Measurements from ENCODE around the gene PES1. TPM values are rescaled to one million over a fixed set of nuclear protein-coding genes. Genes with fewer than 3 reads are reported as not detected.
"Not testable (repeated sequence)": the region's sequence is repeated elsewhere in the genome, so short reads cannot be mapped to it uniquely, and the experiment has no call there.

The PES1 gene
- total RNA-seq, 6 donors from 2014 or later = 27.2 to 66.9 (median 56.9) TPM

DNA sequence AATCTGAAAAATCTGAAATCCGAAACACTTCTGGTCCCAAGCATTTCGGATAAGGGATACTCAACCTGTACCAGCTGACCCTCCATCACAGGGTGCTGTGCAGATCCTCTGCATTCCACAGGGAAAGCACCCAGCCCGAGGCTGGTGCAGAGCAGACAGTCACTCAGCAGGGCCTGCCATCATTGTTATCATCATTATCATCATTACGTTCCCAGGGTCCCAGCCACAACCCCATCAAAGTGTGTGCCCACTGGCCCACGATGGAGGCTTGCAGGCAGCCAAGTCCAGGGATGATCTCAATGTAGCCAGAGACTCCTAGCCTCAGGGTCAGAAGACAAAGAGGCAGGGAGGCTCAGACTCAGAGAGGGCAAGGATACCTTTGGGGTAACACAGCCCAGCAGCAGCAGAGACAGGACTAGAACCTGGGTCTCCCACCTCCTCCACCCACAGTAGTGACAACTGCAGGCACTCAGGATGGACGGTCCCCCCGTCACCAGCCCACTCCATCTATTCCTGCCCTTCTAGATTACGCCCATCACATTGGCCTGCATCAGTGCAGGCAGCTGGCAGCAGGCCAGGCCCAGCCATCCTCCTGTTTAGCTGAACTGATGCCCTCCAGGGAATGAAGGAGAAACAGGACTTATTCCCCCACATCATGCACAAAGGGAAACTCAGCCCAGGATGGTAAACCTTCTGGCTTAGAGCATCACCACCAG is 27.5 kb downstream of the PES1 start:
- no peaks in the 10 kb centered on the region for H3K4me1 ChIP-seq
- H3K27ac ChIP-seq = no peak overlapping the region
- DNase-seq = no peak
- TF ChIP-seq POLR2AphosphoS5 (IDR thresholded peaks at IDR 0.05) = no peak
- no peak overlapping the region for H3K4me3 ChIP-seq
- ATAC-seq (ENCODE audit: low FRiP score in 2 of 2) = no peak
- WGBS, 2 donors = 76 to 81% methylated on average over 7 to 8 of the region's 8 CpGs
- H3K9me3 ChIP-seq = no peaks in the 10 kb centered on the region
- H3K36me3 ChIP-seq = no peaks in the 10 kb centered on the region
- no peaks in the 10 kb centered on the region for H3K27me3 ChIP-seq

DNA sequence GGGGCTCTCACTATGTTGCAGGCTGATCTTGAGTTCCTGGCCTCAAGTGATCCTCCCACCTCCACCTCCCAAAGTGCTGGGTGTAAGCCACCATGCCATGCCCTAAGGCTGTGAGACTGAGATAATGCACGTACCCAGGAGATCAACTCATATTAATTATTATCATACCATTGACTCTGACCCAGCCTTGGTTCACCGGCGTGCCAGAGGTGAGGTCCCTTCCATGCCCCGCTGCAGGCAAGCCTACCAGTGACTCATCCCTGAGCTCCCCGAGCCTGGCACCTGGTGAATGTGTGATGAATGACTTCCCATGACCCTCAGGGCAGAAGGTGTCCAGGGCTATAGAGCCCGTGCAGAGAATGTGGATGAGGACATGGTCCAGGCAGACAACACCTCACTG is 29.3 kb downstream of the PES1 start:
- WGBS, 2 donors = 82% methylated on average over 6 of the region's 6 CpGs; no CpG with 5 or more reads in 1 of the 2 donors
- ATAC-seq (ENCODE audit: low FRiP score in 2 of 2) (no peak), DNase-seq (no peak)
- Histone ChIP-seq H3K36me3 (no peaks in the 10 kb centered on the region), H3K4me3 (no peak overlapping the region), H3K27ac (no peak overlapping the region), H3K27me3 (no peaks in the 10 kb centered on the region), H3K9me3 (no peaks in the 10 kb centered on the region), H3K4me1 (no peaks in the 10 kb centered on the region)
- TF ChIP-seq, protein P1, sequence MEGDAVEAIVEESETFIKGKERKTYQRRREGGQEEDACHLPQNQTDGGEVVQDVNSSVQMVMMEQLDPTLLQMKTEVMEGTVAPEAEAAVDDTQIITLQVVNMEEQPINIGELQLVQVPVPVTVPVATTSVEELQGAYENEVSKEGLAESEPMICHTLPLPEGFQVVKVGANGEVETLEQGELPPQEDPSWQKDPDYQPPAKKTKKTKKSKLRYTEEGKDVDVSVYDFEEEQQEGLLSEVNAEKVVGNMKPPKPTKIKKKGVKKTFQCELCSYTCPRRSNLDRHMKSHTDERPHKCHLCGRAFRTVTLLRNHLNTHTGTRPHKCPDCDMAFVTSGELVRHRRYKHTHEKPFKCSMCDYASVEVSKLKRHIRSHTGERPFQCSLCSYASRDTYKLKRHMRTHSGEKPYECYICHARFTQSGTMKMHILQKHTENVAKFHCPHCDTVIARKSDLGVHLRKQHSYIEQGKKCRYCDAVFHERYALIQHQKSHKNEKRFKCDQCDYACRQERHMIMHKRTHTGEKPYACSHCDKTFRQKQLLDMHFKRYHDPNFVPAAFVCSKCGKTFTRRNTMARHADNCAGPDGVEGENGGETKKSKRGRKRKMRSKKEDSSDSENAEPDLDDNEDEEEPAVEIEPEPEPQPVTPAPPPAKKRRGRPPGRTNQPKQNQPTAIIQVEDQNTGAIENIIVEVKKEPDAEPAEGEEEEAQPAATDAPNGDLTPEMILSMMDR (IDR thresholded peaks at IDR 0.05) = no peak
- TF ChIP-seq EP300 (IDR thresholded peaks at IDR 0.05) (no peak), POLR2AphosphoS5 (IDR thresholded peaks at IDR 0.05) (no peak), POLR2A (IDR thresholded peaks at IDR 0.05) (no peak)

DNA sequence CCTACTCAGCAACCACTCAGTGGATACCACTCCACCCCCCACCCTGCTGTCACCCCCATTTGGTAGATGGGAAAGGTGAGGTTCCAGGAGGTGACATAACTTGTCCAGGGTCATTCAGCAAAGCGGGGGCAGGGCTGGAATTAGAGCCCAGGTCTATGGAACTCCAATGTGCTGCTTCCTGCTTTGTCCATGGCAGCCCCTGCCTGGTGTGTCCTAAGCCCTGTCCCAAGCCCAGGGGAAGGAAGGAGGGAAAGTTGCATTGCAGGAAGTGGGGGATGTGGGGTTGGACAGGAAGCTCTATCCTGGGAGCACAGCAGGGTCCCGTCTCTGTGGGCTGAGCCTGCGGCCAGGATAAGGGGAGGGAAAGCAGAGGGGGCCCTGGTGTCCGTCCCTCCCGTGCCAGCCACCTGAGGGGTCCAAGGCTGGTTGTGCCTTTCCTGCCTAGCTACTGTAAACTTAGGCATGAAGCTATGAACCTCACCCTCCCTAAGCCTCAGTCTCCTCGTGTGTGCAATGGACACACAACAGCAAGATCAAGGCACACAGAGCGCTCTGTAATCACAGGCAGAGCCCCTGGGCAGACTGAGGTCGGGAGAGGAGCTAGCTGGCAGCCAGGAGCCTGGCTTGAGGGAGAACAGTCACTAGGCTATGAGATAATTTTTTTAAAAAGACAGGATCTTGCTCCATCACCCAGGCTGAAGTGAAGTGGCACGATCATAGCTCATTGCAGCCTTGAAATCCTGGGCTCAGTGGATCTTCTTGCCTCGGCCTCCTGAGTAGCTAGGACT is 30.1 kb downstream of the PES1 start:
- no peaks in the 10 kb centered on the region for H3K9me3 ChIP-seq
- no peaks in the 10 kb centered on the region for H3K4me1 ChIP-seq
- WGBS, 2 donors = 55 to 63% methylated on average over 5 to 10 of the region's 10 CpGs
- H3K27me3 ChIP-seq = no peaks in the 10 kb centered on the region
- H3K27ac ChIP-seq = no peak overlapping the region
- TF ChIP-seq, protein P1 (IDR thresholded peaks at IDR 0.05) = no peak
- TF ChIP-seq POLR2A (IDR thresholded peaks at IDR 0.05) (no peak), EP300 (IDR thresholded peaks at IDR 0.05) (no peak), POLR2AphosphoS5 (IDR thresholded peaks at IDR 0.05) (no peak)
- H3K4me3 ChIP-seq = no peak overlapping the region
- ATAC-seq (ENCODE audit: low FRiP score in 2 of 2) = no peak
- no peaks in the 10 kb centered on the region for H3K36me3 ChIP-seq
- no peak for DNase-seq

DNA sequence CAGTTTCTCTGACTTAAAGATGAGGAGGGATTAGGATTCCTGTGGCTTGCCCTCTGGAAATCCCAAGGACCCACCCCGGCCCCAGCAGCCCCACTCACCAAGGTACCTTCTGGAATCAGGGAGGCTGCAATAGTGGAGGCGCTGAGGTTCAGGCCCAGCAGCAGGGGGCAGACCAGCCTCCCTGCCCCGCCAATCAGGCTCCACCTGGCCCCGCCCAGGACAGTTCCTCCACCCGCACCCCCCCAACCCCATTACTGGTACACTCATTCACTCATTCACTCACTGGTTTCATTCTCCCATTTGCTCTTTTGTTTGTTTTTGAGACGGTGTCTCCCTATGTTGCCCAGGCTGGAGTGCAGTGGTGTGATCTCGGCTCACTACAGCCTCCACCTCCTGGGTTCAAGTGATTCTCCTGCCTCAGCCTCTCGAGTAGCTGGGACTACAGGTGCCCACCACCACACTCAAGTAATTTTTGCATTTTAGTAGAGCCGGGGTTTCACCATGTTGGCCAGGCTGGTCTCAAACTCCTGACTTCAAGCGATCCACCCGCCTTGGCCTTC is 31.0 kb downstream of the PES1 start:
- H3K36me3 ChIP-seq; ATAC-seq (ENCODE audit: low FRiP score in 2 of 2); H3K27me3 ChIP-seq; H3K27ac ChIP-seq; H3K4me1 ChIP-seq; DNase-seq; H3K4me3 ChIP-seq; H3K9me3 ChIP-seq: not testable (repeated sequence)
- WGBS, 2 donors = 88 to 89% methylated on average over 9 to 11 of the region's 11 CpGs

DNA sequence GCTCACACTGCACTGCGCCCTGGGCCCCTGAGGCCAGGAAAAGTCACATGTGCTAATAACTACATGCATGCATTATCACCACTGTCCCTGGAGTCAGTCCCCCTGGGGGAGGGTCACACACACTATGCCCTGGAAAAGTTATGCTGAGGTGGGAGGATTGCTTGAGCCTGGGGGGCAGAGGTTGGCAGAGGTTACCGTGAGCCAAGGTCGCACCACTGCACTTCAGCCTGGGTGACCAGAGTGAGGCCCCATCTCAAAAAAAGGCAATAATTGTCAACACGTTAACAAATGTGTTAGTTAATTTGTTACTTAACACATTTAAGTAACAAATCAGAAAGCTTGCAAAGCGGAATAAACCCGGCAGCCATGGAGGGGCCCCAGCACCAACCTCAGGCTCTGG is 31.8 kb downstream of the PES1 start:
- no peak for ATAC-seq (ENCODE audit: low FRiP score in 2 of 2)

More for the DNA sequence above, 31.8 kb downstream of the PES1 start:
- TF ChIP-seq POLR2AphosphoS5 (IDR thresholded peaks at IDR 0.05) (no peak), EP300 (IDR thresholded peaks at IDR 0.05) (no peak), POLR2A (IDR thresholded peaks at IDR 0.05) (no peak)
- TF ChIP-seq, protein P1 (IDR thresholded peaks at IDR 0.05) = no peak
- H3K4me3 ChIP-seq = no peak overlapping the region
- H3K27me3 ChIP-seq = no peaks in the 10 kb centered on the region
- no peak for DNase-seq
- no peaks in the 10 kb centered on the region for H3K9me3 ChIP-seq
- no peaks in the 10 kb centered on the region for H3K4me1 ChIP-seq
- 90% methylated on average over 5 to 6 of the region's 6 CpGs for WGBS, 2 donors
- H3K27ac ChIP-seq = no peak overlapping the region
- no peaks in the 10 kb centered on the region for H3K36me3 ChIP-seq
